ENCODE data around the gene JRKL. TPM values are rescaled to one million over a fixed set of nuclear protein-coding genes. Genes with fewer than 3 reads are reported as not detected.
A peak's percentile ranks its signal among the peaks of the same experiment; 100 is the strongest.

JRKL gene
- polyA plus RNA-seq, 3 donors: 1.3 to 2.0 (median 1.9) TPM

DNA sequence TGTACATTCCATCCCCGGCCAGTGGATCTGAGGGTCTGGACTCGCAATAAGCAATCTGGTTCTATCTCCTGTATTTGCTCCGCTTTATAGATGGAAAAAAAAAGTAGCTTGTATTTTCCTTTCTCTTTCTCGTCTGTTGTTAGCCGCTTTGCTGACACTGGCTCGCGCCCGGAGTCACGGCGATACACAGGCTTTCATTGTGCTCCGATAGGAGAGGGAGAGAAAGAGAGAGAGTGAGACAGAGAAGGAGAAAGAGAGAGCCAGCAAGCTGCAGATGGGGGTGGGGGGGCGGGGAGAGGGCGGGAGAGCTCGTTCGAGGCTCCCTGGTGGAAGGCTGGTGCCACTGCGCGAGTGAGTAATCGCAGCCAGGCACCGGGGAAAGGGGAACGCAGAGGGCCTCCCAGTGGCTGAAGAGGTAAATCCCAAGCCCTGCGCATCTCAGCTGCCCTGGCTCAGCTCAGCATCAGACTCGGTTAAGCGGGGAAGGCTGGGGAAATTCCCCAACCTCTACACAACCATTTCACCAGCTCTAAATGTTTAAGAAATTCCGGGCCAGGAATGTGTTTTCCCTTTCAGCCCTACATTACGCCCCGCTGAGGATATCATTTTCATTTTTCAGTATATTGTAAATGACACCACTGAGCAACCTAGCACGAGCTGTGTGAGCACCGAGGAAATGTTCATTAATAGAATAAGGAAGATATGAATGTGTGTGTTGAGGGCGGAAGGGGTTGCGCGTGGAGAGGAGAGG, 46.7 kb upstream of the JRKL start, which contains the start of gene MAML2:
Gene MAML2, minus strand, starts transcription at position 235 of the 751 bp plus-strand sequence. CDS start 1,300 bp downstream, outside the sequence.
- H3K4me1 Mint-ChIP-seq: peaks cover 47% of the 10 kb centered on the region
- Histone ChIP-seq H3K27ac (ENCODE audit: low read depth in 1 of 2, low read length in 2 of 2) (peak within 1 kb of the TSS in 1 of 2 donors; percentile 93), H3K9me3 (replicated peaks in 1 of 2; ENCODE audit: control insufficient read depth in 1 of 2, insufficient read depth in 1 of 2, low read length in 2 of 2) (no peaks in the 10 kb centered on the region), H2AFZ (ENCODE audit: insufficient read depth, low read depth, low read length, poor library complexity, severe bottlenecking) (peak within 1 kb of the TSS; percentile 98), H4K20me1 (ENCODE audit: insufficient read depth, low read length) (no peaks in the 10 kb centered on the region), H3K4me1 (ENCODE audit: control insufficient read depth in 1 of 2, insufficient read depth in 2 of 2, low read length in 2 of 2) (peaks cover 43 to 50% of the 10 kb centered on the region in 2 donors), H3K9ac (ENCODE audit: insufficient read depth, low read length, poor library complexity, severe bottlenecking) (peak within 1 kb of the TSS; percentile 79), H3K27me3 (ENCODE audit: control insufficient read depth in 2 of 2, insufficient read depth in 2 of 2, low read length in 2 of 2) (no peaks in the 10 kb centered on the region), H3K4me2 (replicated peaks; ENCODE audit: extremely low read depth, low read length, poor library complexity, severe bottlenecking) (peak within 1 kb of the TSS; percentile 88), H3K79me2 (ENCODE audit: insufficient read depth, low read length) (peaks cover 27% of the 10 kb centered on the region), H3K36me3 (replicated peaks in 1 of 2; ENCODE audit: control insufficient read depth in 1 of 2, insufficient read depth in 2 of 2, low read length in 2 of 2) (no peaks in the 10 kb centered on the region), H3K4me3 (replicated peaks in 1 of 3; ENCODE audit: low read depth in 2 of 3, low read length in 3 of 3) (peak within 1 kb of the TSS; percentile 75 to 100 (median 100))
- intact Hi-C loops (cut with micrococcal nuclease): loop anchor here (5.0 kb wide), 3 partner anchors 36 to 291 kb away; no protein-coding TSS in a partner anchor
- peak within 1 kb of the TSS; percentile 85 to 99 (median 94) for H3K27ac Mint-ChIP-seq
- peak within 1 kb of the TSS; percentile 95 to 98 for H3K4me3 Mint-ChIP-seq
- 13% methylated on average over 13 of the region's 31 CpGs for WGBS (ENCODE audit: insufficient coverage)
- peaks cover 4 to 11% of the 10 kb centered on the region in 2 donors for H3K36me3 Mint-ChIP-seq
- H3K9me3 Mint-ChIP-seq: peaks cover 0 to 2% (median 0%) of the 10 kb centered on the region in 7 donors
- TF ChIP-seq, protein P1, sequence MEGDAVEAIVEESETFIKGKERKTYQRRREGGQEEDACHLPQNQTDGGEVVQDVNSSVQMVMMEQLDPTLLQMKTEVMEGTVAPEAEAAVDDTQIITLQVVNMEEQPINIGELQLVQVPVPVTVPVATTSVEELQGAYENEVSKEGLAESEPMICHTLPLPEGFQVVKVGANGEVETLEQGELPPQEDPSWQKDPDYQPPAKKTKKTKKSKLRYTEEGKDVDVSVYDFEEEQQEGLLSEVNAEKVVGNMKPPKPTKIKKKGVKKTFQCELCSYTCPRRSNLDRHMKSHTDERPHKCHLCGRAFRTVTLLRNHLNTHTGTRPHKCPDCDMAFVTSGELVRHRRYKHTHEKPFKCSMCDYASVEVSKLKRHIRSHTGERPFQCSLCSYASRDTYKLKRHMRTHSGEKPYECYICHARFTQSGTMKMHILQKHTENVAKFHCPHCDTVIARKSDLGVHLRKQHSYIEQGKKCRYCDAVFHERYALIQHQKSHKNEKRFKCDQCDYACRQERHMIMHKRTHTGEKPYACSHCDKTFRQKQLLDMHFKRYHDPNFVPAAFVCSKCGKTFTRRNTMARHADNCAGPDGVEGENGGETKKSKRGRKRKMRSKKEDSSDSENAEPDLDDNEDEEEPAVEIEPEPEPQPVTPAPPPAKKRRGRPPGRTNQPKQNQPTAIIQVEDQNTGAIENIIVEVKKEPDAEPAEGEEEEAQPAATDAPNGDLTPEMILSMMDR (IDR thresholded peaks at IDR 0.05): peak; percentile 93
- peak; percentile 89 to 97 (median 92) for DNase-seq
- H3K27me3 Mint-ChIP-seq (ENCODE audit: low read depth in 3 of 3): peaks cover 0 to 2% (median 0%) of the 10 kb centered on the region in 3 donors

DNA sequence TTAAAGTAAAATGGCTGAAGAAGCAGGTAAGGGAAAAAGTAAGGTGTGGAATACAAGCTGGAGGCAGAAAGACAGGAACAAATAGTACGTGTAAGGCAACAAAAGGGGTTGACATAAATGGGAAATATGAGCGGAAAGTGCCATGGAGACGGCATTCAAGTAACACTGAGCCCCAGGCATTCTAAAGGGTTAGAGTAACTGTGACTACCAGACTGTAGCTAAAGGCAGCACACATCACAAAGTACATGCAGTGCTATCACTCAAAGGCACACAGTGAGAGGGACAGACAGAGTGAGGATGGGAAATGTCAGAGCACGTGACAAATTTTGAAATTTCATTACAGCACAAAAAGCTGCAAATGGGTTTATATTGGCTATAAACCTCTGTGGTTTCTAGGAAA, 33.0 kb upstream of the JRKL start:
- no peaks in the 10 kb centered on the region for H3K79me2 ChIP-seq (ENCODE audit: insufficient read depth, low read length)
- no peaks in the 10 kb centered on the region for H3K4me1 Mint-ChIP-seq
- H3K9ac ChIP-seq (ENCODE audit: insufficient read depth, low read length, poor library complexity, severe bottlenecking): no peak overlapping the region
- H3K27me3 ChIP-seq (ENCODE audit: control insufficient read depth in 2 of 2, insufficient read depth in 2 of 2, low read length in 2 of 2): no peaks in the 10 kb centered on the region
- H3K27me3 Mint-ChIP-seq (ENCODE audit: low read depth in 3 of 3): no peaks in the 10 kb centered on the region
- H3K4me1 ChIP-seq (ENCODE audit: control insufficient read depth in 1 of 2, insufficient read depth in 2 of 2, low read length in 2 of 2): no peaks in the 10 kb centered on the region
- H3K4me3 Mint-ChIP-seq: no peak overlapping the region
- TF ChIP-seq, protein P1 (IDR thresholded peaks at IDR 0.05): no peak
- no peaks in the 10 kb centered on the region for H4K20me1 ChIP-seq (ENCODE audit: insufficient read depth, low read length)
- no peak overlapping the region for H2AFZ ChIP-seq (ENCODE audit: insufficient read depth, low read depth, low read length, poor library complexity, severe bottlenecking)
- no peak overlapping the region for H3K4me2 ChIP-seq (replicated peaks; ENCODE audit: extremely low read depth, low read length, poor library complexity, severe bottlenecking)
- H3K9me3 Mint-ChIP-seq: no peaks in the 10 kb centered on the region
- H3K9me3 ChIP-seq (replicated peaks in 1 of 2; ENCODE audit: control insufficient read depth in 1 of 2, insufficient read depth in 1 of 2, low read length in 2 of 2): no peaks in the 10 kb centered on the region
- H3K4me3 ChIP-seq (replicated peaks in 1 of 3; ENCODE audit: low read depth in 2 of 3, low read length in 3 of 3): no peak overlapping the region
- H3K36me3 ChIP-seq (replicated peaks in 1 of 2; ENCODE audit: control insufficient read depth in 1 of 2, insufficient read depth in 2 of 2, low read length in 2 of 2): peaks cover 48 to 84% of the 10 kb centered on the region in 2 donors
- no peak overlapping the region for H3K27ac Mint-ChIP-seq
- peaks cover 58 to 59% of the 10 kb centered on the region in 2 donors for H3K36me3 Mint-ChIP-seq
- no peak for DNase-seq
- H3K27ac ChIP-seq (ENCODE audit: low read depth in 1 of 2, low read length in 2 of 2): no peak overlapping the region
- intact Hi-C loops (cut with micrococcal nuclease): no loop called here
- 100% methylated on average over 3 of the region's 4 CpGs for WGBS (ENCODE audit: insufficient coverage)
